Measurements from ENCODE around the gene TSC1. TPM values are rescaled to one million over a fixed set of nuclear protein-coding genes. Genes with fewer than 3 reads are reported as not detected.
"Not testable (repeated sequence)": the region's sequence is repeated elsewhere in the genome, so short reads cannot be mapped to it uniquely, and the experiment has no call there.

The TSC1 gene
- polyA plus RNA-seq, 2 of the 4 experiments (the other 2 are of a cell fraction): 15.2 to 37.9 TPM

- POLR2A ChIA-PET: not testable (repeated sequence)
Observed at GRCh38 chr9:132967908-132968307, 23.5 kb upstream of the TSC1 start.

GRCh38 chr9:132965478-132965877 lies 21.1 kb upstream of the TSC1 start:
- Histone ChIP-seq H3K9me3 (no peaks in the 10 kb centered on the region), H3K4me2 (no peak overlapping the region), H3K4me3 (no peak overlapping the region), H3K4me1 (no peaks in the 10 kb centered on the region), H3K27ac (no peak overlapping the region)
- no peak for TF ChIP-seq HOXB5 (CRISPR knock-in tag; IDR thresholded peaks at IDR 0.05)
- TF ChIP-seq CBX8 (IDR thresholded peaks at IDR 0.05): no peak
- TF ChIP-seq BCL3 (IDR thresholded peaks at IDR 0.05): no peak
- no peak for TF ChIP-seq PBX3 (IDR thresholded peaks at IDR 0.05)
- no peak for TF ChIP-seq JUNB (IDR thresholded peaks at IDR 0.05)
- TF ChIP-seq JUN (IDR thresholded peaks at IDR 0.05): no peak
- no peak for TF ChIP-seq SMC3 (IDR thresholded peaks at IDR 0.05)
- ATAC-seq (no peak), DNase-seq (ENCODE audit: low read depth in 1 of 2, low spot score in 1 of 2) (no peak), FAIRE-seq (no peak)
- 64% methylated on average over 9 of the region's 9 CpGs for WGBS (ENCODE audit: missing lambda C conversion rate)
- ChIA-PET POLR2A (no interaction called here), CTCF (interaction anchor here (1.2 kb wide), 1 partner anchor 12 kb away, joined by 6 read pairs; the partner anchor contains the start of gene GFI1B)

More at GRCh38 chr9:132967908-132968307, 23.5 kb upstream of the TSC1 start:
- TF ChIP-seq ZC3H11A (IDR thresholded peaks at IDR 0.05): peak; percentile 87
- H3K4me2 ChIP-seq; FAIRE-seq; DNase-seq (ENCODE audit: low read depth in 1 of 2, low spot score in 1 of 2); H3K4me3 ChIP-seq; H3K27ac ChIP-seq; ATAC-seq; CTCF ChIA-PET; H3K9me3 ChIP-seq; H3K4me1 ChIP-seq: not testable (repeated sequence)
- WGBS (ENCODE audit: missing lambda C conversion rate): 55% methylated on average over 3 of the region's 3 CpGs

- Histone ChIP-seq H3K9me3 (no peaks in the 10 kb centered on the region), H3K27ac (no peak overlapping the region), H3K4me2 (no peak overlapping the region), H3K4me3 (no peak overlapping the region), H3K4me1 (no peaks in the 10 kb centered on the region)
- WGBS (ENCODE audit: missing lambda C conversion rate): 56% methylated on average over 6 of the region's 6 CpGs
- ATAC-seq (no peak), FAIRE-seq (no peak), DNase-seq (ENCODE audit: low read depth in 1 of 2, low spot score in 1 of 2) (no peak)
- POLR2A ChIA-PET: no interaction called here
- no peak for TF ChIP-seq GATA3 (IDR thresholded peaks at IDR 0.05; ENCODE audit: borderline replicate concordance)
- TF ChIP-seq RNF2 (IDR thresholded peaks at IDR 0.05; ENCODE audit: borderline replicate concordance, low read depth): no peak
- TF ChIP-seq RARB (CRISPR knock-in tag; IDR thresholded peaks at IDR 0.05): no peak
- TF ChIP-seq JUN (IDR thresholded peaks at IDR 0.05): no peak
- no peak for TF ChIP-seq MYC (IDR thresholded peaks at IDR 0.05; ENCODE audit: borderline replicate concordance, low read length)
- no peak for TF ChIP-seq ZFP36 (IDR thresholded peaks at IDR 0.05; ENCODE audit: borderline replicate concordance, partially characterized antibody)
- TF ChIP-seq USF2 (IDR thresholded peaks at IDR 0.05): no peak
- TF ChIP-seq ELK1 (IDR thresholded peaks at IDR 0.05; ENCODE audit: low read depth, low read length): no peak
- TF ChIP-seq SREBF2 (IDR thresholded peaks at IDR 0.05): no peak
- no peak for TF ChIP-seq MAFK (IDR thresholded peaks at IDR 0.05; ENCODE audit: partially characterized antibody)
- no peak for TF ChIP-seq CHD4 (IDR thresholded peaks at IDR 0.05; ENCODE audit: borderline replicate concordance)
- no peak for TF ChIP-seq NR3C1 (IDR thresholded peaks at IDR 0.05)
- no peak for TF ChIP-seq POLR2A (IDR thresholded peaks at IDR 0.05; ENCODE audit: low read length)
- TF ChIP-seq RAD21 (conservative IDR thresholded peaks at IDR 0.05 in 1 of 2, IDR thresholded peaks at IDR 0.05 in 1 of 2): no peak
- no peak for TF ChIP-seq E2F6 (IDR thresholded peaks at IDR 0.05; ENCODE audit: borderline replicate concordance, low read depth)
- TF ChIP-seq TFCP2L1 (CRISPR knock-in tag; IDR thresholded peaks at IDR 0.05): no peak
- TF ChIP-seq HES2 (IDR thresholded peaks at IDR 0.05): no peak
- no peak for TF ChIP-seq MAX (IDR thresholded peaks at IDR 0.05)
- CTCF ChIA-PET: interaction anchor here (1.4 kb wide), 1 partner anchor 14 kb away, joined by 4 read pairs; no protein-coding TSS in a partner anchor
Observed at GRCh38 chr9:132961002-132961401, 16.6 kb upstream of the TSC1 start.
